ENCODE data around the gene DLX1. TPM values are rescaled to one million over a fixed set of nuclear protein-coding genes. Genes with fewer than 3 reads are reported as not detected.
"Not testable (repeated sequence)": the region's sequence is repeated elsewhere in the genome, so short reads cannot be mapped to it uniquely, and the experiment has no call there.

Gene DLX1
- total RNA-seq, 4 donors from 2014 or later: 0.19 to 1.6 (median 0.44) TPM; not detected in 1

DNA sequence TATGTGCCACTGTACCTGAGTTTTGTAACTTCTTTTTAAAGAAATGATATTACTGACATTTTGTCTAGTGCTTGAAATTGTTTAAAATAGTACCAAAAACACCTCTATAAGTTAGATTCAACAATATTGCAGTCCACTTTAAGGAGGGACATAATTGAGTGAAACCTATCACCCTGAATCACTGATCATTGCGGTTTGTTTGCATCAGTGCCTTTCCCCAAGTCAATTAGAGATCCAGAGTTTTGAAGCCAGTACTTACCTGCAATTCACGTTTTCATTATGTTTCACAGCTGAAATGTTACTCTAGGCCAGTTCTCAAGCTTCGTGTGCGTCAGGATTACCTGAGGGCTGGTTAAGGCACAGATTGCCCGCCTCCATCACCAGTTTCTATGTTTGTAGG, 26.6 kb upstream of the DLX1 start:
- WGBS: 96% methylated on average over 5 of the region's 5 CpGs
- H3K36me3 ChIP-seq: no peaks in the 10 kb centered on the region
- TF ChIP-seq POLR2A (IDR thresholded peaks at IDR 0.05) (no peak), EP300 (IDR thresholded peaks at IDR 0.05) (no peak), POLR2AphosphoS5 (IDR thresholded peaks at IDR 0.05) (no peak)
- TF ChIP-seq, protein P1, sequence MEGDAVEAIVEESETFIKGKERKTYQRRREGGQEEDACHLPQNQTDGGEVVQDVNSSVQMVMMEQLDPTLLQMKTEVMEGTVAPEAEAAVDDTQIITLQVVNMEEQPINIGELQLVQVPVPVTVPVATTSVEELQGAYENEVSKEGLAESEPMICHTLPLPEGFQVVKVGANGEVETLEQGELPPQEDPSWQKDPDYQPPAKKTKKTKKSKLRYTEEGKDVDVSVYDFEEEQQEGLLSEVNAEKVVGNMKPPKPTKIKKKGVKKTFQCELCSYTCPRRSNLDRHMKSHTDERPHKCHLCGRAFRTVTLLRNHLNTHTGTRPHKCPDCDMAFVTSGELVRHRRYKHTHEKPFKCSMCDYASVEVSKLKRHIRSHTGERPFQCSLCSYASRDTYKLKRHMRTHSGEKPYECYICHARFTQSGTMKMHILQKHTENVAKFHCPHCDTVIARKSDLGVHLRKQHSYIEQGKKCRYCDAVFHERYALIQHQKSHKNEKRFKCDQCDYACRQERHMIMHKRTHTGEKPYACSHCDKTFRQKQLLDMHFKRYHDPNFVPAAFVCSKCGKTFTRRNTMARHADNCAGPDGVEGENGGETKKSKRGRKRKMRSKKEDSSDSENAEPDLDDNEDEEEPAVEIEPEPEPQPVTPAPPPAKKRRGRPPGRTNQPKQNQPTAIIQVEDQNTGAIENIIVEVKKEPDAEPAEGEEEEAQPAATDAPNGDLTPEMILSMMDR (IDR thresholded peaks at IDR 0.05): no peak
- no peaks in the 10 kb centered on the region for H3K27me3 ChIP-seq
- no peak overlapping the region for H3K4me3 ChIP-seq
- no peaks in the 10 kb centered on the region for H3K4me1 ChIP-seq
- no peak for DNase-seq (ENCODE audit: low spot score in 2 of 2)
- no peak overlapping the region for H3K27ac ChIP-seq
- no peaks in the 10 kb centered on the region for H3K9me3 ChIP-seq

DNA sequence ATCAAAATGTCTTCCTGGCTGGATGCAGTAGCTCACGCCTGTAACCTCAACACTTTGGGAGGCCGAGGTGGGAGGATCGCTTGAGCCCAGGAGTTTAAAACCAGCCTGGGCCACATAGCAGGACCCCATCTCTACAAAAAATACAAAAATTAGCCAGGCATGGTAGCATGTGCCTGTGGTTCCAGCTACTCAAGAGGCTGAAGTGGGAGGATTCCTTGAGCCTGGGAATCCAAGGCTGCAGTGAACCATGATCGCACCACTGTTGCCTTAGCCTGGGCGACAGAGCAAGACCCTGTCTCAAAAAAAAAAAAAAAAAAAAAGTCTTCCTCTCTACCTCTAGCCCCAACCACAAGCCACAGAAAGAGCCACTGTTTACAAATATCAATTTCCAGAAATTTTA, 25.2 kb upstream of the DLX1 start:
- not testable (repeated sequence) for H3K4me3 ChIP-seq; H3K4me1 ChIP-seq; H3K27me3 ChIP-seq; H3K36me3 ChIP-seq; H3K27ac ChIP-seq; H3K9me3 ChIP-seq; DNase-seq (ENCODE audit: low spot score in 2 of 2)
- 92% methylated on average over 5 of the region's 5 CpGs for WGBS

DNA sequence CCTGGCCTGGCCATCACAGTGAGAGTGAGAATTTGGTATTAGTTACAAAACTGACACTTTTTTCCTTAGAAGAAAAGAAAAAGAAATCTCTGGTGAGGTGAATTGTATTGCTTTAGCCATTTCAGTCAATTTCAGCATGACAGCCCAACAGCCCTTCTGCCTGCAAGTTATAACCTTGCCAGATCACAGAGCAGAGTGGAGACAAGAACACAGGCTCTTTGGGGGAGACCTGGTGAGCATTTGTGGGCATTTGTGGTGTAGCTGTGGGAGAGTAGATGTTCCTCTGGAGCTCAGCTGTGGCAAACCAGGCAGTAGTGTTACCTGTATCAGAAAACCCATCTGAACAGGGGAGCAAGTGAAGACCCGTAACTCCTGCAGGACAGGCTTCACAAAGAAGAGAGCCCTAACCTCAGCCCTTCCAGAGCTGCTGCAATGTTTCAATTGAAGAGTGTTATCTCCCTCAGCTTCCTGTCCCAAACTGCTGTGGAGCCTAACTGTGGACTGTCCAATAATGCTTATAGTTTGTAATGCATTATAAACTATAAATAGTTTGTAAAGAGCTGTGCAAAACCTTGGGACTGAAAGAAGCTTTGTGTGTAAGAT, 22.8 kb upstream of the DLX1 start:
- Histone ChIP-seq H3K27ac (no peak overlapping the region), H3K4me3 (no peak overlapping the region), H3K36me3 (no peaks in the 10 kb centered on the region), H3K27me3 (no peaks in the 10 kb centered on the region), H3K9me3 (no peaks in the 10 kb centered on the region), H3K4me1 (no peaks in the 10 kb centered on the region)
- 86% methylated on average over 1 of the region's 1 CpG for WGBS
- DNase-seq (ENCODE audit: low spot score in 2 of 2): no peak
- no peak for TF ChIP-seq POLR2A (IDR thresholded peaks at IDR 0.05)
- TF ChIP-seq, protein P1 (IDR thresholded peaks at IDR 0.05): no peak
- no peak for TF ChIP-seq POLR2AphosphoS5 (IDR thresholded peaks at IDR 0.05)
- no peak for TF ChIP-seq EP300 (IDR thresholded peaks at IDR 0.05)

DNA sequence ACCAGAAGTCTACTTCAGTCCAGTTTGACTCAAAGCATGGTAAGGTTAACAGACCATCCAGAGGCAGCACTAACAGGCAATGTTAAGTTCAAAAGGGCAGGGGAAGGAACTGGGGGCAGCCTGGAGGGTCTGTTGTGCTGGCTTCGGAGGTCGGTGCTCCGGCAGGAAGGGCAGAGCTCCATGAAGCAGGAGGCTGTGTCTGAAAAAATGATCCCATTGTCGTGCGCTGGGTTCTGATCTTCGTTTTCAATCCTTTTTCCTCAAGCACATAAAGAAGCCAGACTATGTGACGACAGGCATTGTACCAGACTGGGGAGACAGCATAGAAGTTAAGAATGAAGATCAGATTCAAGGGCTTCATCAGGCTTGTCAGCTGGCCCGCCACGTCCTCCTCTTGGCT, 21.9 kb upstream of the DLX1 start:
- H3K9me3 ChIP-seq: no peaks in the 10 kb centered on the region
- no peak overlapping the region for H3K27ac ChIP-seq
- H3K4me1 ChIP-seq: no peaks in the 10 kb centered on the region
- no peaks in the 10 kb centered on the region for H3K36me3 ChIP-seq
- 87% methylated on average over 9 of the region's 9 CpGs for WGBS
- H3K4me3 ChIP-seq: no peak overlapping the region
- H3K27me3 ChIP-seq: no peaks in the 10 kb centered on the region
- TF ChIP-seq POLR2AphosphoS5 (IDR thresholded peaks at IDR 0.05): no peak
- no peak for TF ChIP-seq POLR2A (IDR thresholded peaks at IDR 0.05)
- no peak for TF ChIP-seq EP300 (IDR thresholded peaks at IDR 0.05)
- TF ChIP-seq, protein P1 (IDR thresholded peaks at IDR 0.05): no peak
- DNase-seq (ENCODE audit: low spot score in 2 of 2): no peak

DNA sequence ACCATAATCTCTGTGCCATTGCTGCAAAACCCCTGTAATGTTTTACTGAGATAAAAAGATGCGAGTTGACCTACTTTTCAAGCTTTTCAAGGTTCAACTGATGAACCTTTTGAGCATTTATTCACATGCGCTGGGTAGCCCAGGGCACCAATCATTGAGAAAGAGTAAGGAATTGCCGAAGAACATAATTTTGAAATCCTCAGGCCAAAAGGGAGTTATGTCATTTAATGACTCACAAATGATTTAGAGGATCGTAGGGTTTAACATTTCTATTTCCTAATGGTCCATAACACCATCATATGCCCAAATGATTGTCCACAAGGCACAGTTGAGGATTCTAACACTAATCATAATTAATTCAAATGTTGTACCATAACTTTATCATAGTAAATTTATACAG, 20.2 kb upstream of the DLX1 start:
- Histone ChIP-seq H3K27ac (no peak overlapping the region), H3K27me3 (no peaks in the 10 kb centered on the region)
- 91% methylated on average over 4 of the region's 4 CpGs for WGBS

More for the DNA sequence above, 20.2 kb upstream of the DLX1 start:
- no peak for DNase-seq (ENCODE audit: low spot score in 2 of 2)
- no peak overlapping the region for H3K4me3 ChIP-seq
- no peaks in the 10 kb centered on the region for H3K9me3 ChIP-seq
- no peaks in the 10 kb centered on the region for H3K4me1 ChIP-seq
- no peaks in the 10 kb centered on the region for H3K36me3 ChIP-seq
- TF ChIP-seq, protein P1 (IDR thresholded peaks at IDR 0.05): no peak
- TF ChIP-seq POLR2A (IDR thresholded peaks at IDR 0.05) (no peak), POLR2AphosphoS5 (IDR thresholded peaks at IDR 0.05) (no peak), EP300 (IDR thresholded peaks at IDR 0.05) (no peak)
